ENCODE measurements around the gene PPP1R3G.

The PPP1R3G gene

DNA sequence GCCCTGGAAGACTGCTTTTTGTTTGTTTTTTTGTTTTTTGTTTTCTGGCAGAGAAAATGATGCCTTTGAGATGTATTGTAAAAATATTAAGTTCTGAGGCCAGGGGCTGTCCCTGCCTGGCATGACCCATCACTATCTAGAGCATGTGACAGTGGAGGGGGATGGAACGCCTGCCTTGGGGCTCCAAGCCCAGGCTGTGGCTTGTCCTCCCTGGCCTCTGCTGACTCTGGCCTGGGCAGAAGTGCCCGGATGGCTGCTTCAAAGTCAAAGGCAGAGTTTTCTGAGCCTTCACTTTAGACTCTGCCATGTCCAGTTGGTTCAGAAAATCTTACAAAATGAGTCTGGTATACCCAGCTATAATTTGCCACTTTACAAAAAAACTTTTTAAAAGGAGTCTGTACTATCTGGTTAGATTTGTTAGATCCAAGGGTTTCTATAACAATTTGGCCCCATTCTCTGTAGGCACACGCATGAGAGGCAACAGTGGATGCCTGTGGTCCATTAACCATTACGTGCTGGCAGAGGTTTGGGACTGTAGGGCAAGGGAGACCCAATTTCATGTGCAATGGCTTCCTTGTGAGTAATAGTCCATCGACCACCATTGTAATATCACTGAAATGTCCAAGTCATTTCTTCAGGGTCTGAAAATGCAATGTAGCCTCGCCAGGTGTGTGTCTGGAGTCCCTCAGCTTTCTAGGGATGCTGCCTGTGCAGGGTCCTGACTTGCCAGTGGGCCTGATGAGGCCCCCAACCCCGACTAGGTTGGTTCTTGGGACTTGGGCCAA is 8.3 kb downstream of the PPP1R3G start:
- no peak for DNase-seq (ENCODE audit: low read depth in 2 of 3, low spot score in 1 of 3)

GRCh38 chr6:5094327-5094726 is 9.2 kb downstream of the PPP1R3G start:
- no peak for DNase-seq (ENCODE audit: low read depth in 2 of 3, low spot score in 1 of 3)

DNA sequence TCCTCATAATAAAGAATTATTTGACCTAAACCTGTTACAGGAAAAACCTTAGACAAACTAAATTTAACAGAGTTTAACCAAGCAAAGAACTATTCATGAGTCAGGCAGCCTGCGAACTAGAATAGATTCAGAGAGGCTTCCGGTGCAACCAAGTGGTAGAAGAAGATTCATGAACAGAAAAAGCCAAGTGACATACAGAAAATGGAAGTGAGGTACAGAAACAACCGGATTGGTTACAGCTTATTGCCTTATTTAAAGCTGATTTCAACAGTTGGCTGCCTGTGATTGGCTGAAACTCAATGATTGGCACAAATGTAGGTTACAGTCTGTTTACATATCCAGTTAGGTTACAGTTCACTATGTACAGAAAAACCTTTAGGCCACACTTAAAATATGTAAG is 10.1 kb downstream of the PPP1R3G start:
- no peak for DNase-seq (ENCODE audit: low read depth in 2 of 3, low spot score in 1 of 3)

- DNase-seq (ENCODE audit: low read depth in 2 of 3, low spot score in 1 of 3) = no peak
These were observed 11.3 kb downstream of the PPP1R3G start for GRCh38 chr6:5096482-5096881.

DNA sequence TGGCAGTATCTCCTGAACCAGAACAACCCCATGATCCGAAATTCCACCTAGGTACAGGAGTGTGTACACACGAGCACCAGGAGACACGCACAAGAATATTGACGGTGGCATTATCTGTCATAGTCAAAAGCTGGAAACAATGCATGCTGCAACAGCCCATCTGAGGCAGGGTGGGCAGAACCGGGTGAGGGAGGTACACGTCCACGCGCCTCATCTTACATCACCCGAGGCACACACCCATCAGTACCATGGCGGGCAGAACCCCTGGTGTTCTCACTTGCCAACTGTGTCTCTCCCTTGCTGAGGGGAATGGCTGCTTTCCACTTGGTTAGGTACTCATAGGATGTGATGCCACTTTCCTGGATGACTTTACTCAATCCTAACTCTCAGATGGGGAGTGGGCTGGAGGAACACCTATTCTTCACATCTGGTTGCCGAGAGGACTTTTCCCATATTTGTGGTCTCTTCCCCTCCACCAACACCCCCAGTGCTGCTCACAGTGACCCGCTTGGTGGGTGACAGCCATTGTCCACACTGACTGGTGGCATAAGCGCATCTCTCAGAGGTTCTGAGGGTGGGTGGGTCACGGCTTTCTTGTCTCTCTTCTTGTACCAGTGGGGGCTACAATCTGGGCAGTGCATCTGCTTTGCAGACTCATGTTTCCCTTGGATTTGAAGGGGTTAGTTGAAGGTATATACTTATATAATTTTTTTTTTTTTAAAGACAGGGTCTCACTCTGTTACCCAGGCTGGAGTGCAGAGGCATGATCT is 13.5 kb downstream of the PPP1R3G start:
- DNase-seq (ENCODE audit: low read depth in 2 of 3, low spot score in 1 of 3) = no peak

DNA sequence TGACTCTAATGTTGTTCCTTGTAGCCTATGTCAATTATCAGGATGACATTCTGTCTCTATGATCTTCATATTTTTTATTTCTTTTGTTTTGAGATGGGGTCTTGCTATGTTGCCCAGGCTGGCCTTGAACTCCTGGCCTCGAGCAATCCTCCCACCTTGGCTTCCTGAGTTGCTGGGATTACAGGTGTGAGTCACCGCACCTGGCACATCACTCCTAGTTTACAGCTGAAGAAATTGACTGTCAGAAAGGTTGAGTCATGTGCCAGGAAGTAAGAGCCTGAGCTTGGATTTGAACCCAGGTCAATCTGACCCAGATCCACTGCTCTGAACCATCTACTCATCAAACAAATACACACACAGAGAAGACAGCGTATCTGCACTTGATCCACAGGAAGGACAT is 14.4 kb downstream of the PPP1R3G start:
- no peak for DNase-seq (ENCODE audit: low read depth in 2 of 3, low spot score in 1 of 3)

- DNase-seq (ENCODE audit: low read depth in 2 of 3, low spot score in 1 of 3) = no peak
These were observed 15.7 kb downstream of the PPP1R3G start for GRCh38 chr6:5100806-5101205.

DNA sequence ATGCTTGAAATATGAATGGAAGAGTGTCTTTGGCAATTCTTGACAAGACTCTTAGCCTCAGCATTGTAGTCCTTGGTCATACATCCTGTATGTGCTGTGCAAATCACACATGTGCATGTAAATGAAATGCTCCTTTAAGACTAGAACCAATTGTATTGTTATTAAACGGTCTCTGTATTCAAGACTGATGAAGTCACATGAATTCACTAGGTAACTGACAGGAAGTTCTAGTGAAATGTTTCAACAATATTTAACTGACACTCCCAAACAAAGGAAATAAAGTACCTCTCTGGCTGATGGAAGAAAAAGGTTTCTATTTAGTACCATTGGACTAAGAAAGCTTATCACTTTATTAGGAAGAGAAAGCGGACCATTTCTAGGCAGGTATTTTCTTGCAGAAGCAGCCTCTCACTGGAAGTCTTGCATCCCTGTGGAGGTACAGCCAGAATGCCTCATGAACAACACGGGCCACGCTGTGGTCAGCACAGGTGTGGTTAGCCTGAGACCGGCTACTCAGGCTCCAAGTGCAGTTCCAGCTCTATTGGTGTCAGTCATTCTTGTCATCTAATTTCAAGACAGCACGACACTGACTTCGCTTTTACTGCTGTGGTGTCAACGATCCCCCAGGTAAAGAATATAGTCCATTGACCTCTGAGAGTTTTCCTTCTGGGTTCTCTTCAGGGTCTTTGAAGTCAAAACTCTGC is 17.3 kb downstream of the PPP1R3G start:
- DNase-seq (ENCODE audit: low read depth in 2 of 3, low spot score in 1 of 3) = no peak

- no peak for DNase-seq (ENCODE audit: low read depth in 2 of 3, low spot score in 1 of 3)
These were observed 18.1 kb downstream of the PPP1R3G start for GRCh38 chr6:5103250-5103649.

- DNase-seq (ENCODE audit: low read depth in 2 of 3, low spot score in 1 of 3) = no peak
These were observed 19.5 kb downstream of the PPP1R3G start for GRCh38 chr6:5104667-5105066.

DNA sequence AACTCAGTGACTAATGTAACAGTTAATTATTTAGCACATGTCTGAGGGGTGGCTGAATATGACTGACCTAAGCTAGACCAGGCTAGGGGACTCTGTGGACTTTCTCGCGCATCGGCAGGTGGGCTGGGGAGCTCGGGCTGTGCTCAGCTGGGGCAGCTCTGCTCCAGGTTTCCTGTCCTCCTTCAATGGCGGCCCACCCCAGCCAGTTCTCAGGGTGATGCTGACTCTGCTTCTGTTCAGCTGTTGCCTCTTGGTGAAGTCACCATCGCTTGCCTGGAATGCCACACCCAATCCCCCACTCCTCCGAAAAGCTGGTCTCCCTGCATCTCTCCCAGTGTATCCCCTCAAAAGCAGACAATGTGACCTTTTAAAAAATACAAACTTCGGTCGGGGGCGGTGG is 20.0 kb downstream of the PPP1R3G start:
- no peak for DNase-seq (ENCODE audit: low read depth in 2 of 3, low spot score in 1 of 3)

GRCh38 chr6:5107341-5107740 is 22.2 kb downstream of the PPP1R3G start:
- DNase-seq (ENCODE audit: low read depth in 2 of 3, low spot score in 1 of 3) = no peak

- DNase-seq (ENCODE audit: low read depth in 2 of 3, low spot score in 1 of 3) = no peak
These were observed 22.9 kb downstream of the PPP1R3G start for GRCh38 chr6:5108068-5108467.

DNA sequence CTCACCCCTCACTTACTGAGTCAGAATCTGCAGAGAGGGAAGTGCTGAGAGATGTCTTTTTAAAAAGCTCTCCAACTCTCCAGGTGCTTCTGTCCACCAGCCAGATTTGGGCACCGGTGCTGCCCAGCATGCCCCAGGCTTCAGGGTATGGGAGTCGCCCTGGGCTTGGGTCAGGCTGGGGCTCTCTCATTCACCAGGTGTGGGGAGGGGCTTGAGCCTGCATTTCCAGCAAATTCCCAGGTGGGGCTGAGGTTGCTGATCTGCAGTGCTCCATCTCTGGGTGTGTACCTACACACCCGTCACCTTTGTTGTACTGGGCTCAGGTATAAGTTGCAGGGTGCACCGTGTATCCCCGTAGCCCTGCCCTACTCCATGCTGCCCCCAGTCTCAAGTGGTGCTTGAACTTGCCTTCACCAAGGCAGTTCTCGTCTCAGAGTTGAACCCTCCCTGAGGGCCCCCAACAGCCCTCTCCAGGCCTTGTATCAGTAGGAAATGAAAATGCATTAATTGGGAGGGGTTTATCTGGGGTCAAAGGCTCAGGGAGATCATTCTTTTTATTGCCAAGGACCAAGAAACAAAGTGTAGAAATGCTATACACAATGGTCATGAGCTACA is 23.5 kb downstream of the PPP1R3G start:
- DNase-seq (ENCODE audit: low read depth in 2 of 3, low spot score in 1 of 3) = no peak

- DNase-seq (ENCODE audit: low read depth in 2 of 3, low spot score in 1 of 3) = no peak
These were observed 24.3 kb downstream of the PPP1R3G start for GRCh38 chr6:5109436-5109835.

GRCh38 chr6:5110246-5110645 is 25.1 kb downstream of the PPP1R3G start:
- DNase-seq (ENCODE audit: low read depth in 2 of 3, low spot score in 1 of 3) = no peak

GRCh38 chr6:5111626-5112025 is 26.5 kb downstream of the PPP1R3G start:
- no peak for DNase-seq (ENCODE audit: low read depth in 2 of 3, low spot score in 1 of 3)

DNA sequence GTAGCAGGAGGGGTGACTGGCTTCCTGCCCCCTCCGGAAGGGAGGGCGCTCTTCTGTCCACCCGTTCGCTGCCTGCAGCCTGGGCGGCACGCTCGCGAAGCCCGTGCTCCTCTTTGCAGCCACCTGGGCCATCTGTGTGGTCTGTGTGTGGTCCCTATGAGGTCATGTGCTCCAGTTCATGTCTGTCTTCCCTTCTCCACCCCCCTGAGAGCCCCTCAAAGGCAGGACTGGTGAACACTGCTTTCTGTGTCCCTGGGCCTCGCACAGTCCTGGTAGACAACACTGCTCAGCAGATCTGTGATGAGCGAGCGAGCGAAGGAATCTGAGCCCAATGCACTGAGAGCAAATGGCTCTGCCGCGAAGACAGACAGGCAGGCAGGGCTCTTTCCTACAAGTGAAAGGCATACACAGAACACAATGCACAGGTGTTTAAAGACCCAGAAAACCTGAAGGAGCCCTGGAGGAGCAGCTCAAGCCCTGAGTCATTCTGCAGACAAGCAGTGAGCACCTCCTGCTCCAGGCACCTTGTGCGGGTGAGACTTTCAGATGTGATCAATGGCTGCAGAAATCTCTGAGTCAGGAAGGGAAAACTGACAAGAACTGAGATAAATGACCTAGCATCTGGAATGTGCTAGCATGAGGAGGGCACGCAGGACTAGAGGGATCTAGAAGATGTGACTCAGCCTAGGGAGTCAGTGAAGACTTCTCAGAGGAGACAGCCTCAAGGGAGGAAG is 27.1 kb downstream of the PPP1R3G start:
- no peak for DNase-seq (ENCODE audit: low read depth in 2 of 3, low spot score in 1 of 3)

DNA sequence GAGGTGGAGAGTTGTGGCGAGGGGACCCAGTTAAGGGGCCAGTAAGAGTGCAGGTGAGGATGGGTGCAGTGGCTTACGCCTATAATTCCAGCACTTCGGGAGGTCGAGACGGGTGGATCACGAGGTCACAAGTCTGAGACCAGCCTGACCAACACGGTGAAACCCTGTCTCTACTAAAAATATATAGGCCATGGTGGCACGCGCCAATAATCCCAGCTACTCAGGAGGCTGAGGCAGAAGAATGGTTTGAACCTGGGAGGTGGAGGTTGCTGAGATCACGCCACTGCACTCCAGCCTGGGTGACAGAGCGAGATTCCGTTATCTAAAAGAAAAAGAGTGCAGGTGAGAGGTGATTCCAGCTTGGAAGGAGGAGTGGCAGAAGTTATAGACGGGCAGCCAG is 28.0 kb downstream of the PPP1R3G start:
- no peak for DNase-seq (ENCODE audit: low read depth in 2 of 3, low spot score in 1 of 3)

DNA sequence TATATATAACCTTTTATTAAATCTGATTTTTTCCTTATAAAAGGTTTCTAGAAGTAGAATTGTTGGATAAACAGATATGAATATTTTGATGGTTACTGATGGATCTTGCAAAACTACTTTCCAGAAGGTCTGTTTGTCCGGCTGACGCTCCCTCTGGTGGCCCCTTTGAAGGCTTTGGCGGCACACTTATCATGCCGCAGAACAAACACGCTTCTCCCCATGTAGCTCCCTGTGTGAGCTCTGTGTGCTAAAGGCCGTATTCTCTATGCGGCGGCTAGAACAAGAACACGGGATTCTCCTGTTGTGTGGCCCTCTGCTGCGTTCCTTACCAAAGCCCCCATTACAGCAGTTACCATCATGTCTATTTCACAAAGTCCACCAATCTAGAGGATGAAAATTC is 30.0 kb downstream of the PPP1R3G start:
- no peak for DNase-seq (ENCODE audit: low read depth in 2 of 3, low spot score in 1 of 3)

All from stimulated activated CD4-positive, alpha-beta T cell treated with anti-CD3 and anti-CD28 coated beads, Interleukin-12 subunit alpha, Interleukin-12 subunit beta, amount 100 ng/mL, for 48 hours (primary cell).